PC-3 (cell line): ENCODE data around the gene NTN3. TPM values are rescaled to one million over a fixed set of nuclear protein-coding genes. Genes with fewer than 3 reads are reported as not detected.

Experiments used
- ATAC-seq: fragments of 200-7000 bp; cut with Tn5 transposase; 2 replicates; pipeline ENCODE4 v1.9.1; 2020; ENCODE audit warnings: mild to moderate bottlenecking, moderate library complexity
- BruUV-seq: library from RNA; stranded (reverse); fragments of 400-500 nt; replicated peaks from 2 replicates; lab custom pipeline; 2021; lab: Mats Ljungman, UMichigan
- CTCF ChIA-PET: fragments of 300-600 bp; sonication (Branson Sonifier 250); formaldehyde crosslinking; loops from one replicate; lab custom pipeline; 2022; ENCODE audit warnings: antibody characterized with exemption; lab: Charles Lee
- POLR2A ChIA-PET: fragments of 300-600 bp; sonication (Branson Sonifier 250); formaldehyde crosslinking; loops from one replicate; lab custom pipeline; 2022; ENCODE audit warnings: antibody characterized with exemption; ENCODE audit not compliant: unreplicated experiment; lab: Charles Lee
- DNase-seq: peaks from one replicate; pipeline ENCODE4 v3.0.0-alpha.2; 2015
- H2AFZ ChIP-seq: fragments of 300-600 bp; sonication (generic); 2 replicates; pipeline ENCODE4 v1.6.0; 2016; ENCODE audit warnings: antibody characterized with exemption, low read length
- H3F3A ChIP-seq: fragments of 300-600 bp; sonication (generic); one replicate; pipeline ENCODE4 v1.6.0; 2017; ENCODE audit warnings: antibody characterized with exemption, low read length, control low read depth, mild to moderate bottlenecking; ENCODE audit not compliant: unreplicated experiment
- H3K27ac ChIP-seq: fragments of 300-600 bp; sonication (generic); 2 replicates; pipeline ENCODE4 v1.5.1; 2016; ENCODE audit warnings: mild to moderate bottlenecking, low read length
- H3K27me3 ChIP-seq: fragments of 300-600 bp; sonication (generic); 2 replicates; pipeline ENCODE4 v1.6.1; 2016; ENCODE audit warnings: low read length, mixed read lengths
- H3K36me3 ChIP-seq: fragments of 300-600 bp; sonication (generic); 2 replicates; pipeline ENCODE4 v1.6.1; 2016; ENCODE audit warnings: low read depth, mixed run types, low read length, mixed read lengths
- H3K4me1 ChIP-seq: fragments of 300-600 bp; sonication (generic); 2 replicates; pipeline ENCODE4 v1.5.1; 2016; ENCODE audit warnings: low read length; ENCODE audit not compliant: insufficient read depth
- H3K4me2 ChIP-seq: fragments of 300-600 bp; sonication (generic); 2 replicates; pipeline ENCODE4 v1.6.0; 2016; ENCODE audit warnings: low read length
- H3K4me3 ChIP-seq: fragments of 300-600 bp; sonication (generic); 2 replicates; pipeline ENCODE4 v1.5.1; 2016; ENCODE audit warnings: mild to moderate bottlenecking, low read length, mixed read lengths
- H3K79me2 ChIP-seq: fragments of 300-600 bp; sonication (generic); 2 replicates; pipeline ENCODE4 v1.6.1; 2017; ENCODE audit warnings: low read length, mixed read lengths
- H3K9ac ChIP-seq: fragments of 300-600 bp; sonication (generic); 2 replicates; pipeline ENCODE4 v1.6.0; 2016; ENCODE audit warnings: mild to moderate bottlenecking, low read length
- H3K9me2 ChIP-seq: fragments of 300-600 bp; sonication (generic); replicated peaks from 2 replicates; pipeline ENCODE4 v1.6.1; 2016; ENCODE audit warnings: mixed run types, low read length, mixed read lengths
- H3K9me3 ChIP-seq: fragments of 300-600 bp; sonication (generic); 2 replicates; pipeline ENCODE4 v1.6.1; 2016; ENCODE audit warnings: low read length, mixed read lengths
- H4K20me1 ChIP-seq: fragments of 300-600 bp; sonication (generic); 2 replicates; pipeline ENCODE4 v1.6.1; 2016; ENCODE audit warnings: low read length, mixed read lengths
- EZH2 ChIP-seq: fragments of 300-600 bp; sonication (generic); IDR thresholded peaks from one replicate; pipeline ENCODE4 v1.6.1; 2017; ENCODE audit warnings: antibody characterized with exemption, mild to moderate bottlenecking, low read length; ENCODE audit not compliant: unreplicated experiment
- EZH2phosphoT487 ChIP-seq: fragments of 300-600 bp; sonication (generic); IDR thresholded peaks from 2 replicates; pipeline ENCODE4 v1.6.1; 2018; ENCODE audit warnings: mild to moderate bottlenecking, antibody characterized with exemption, low read length, borderline replicate concordance
- intact Hi-C: fragments of 100-400 bp; cut with micrococcal nuclease; formaldehyde crosslinking; loops from 2 replicates; pipeline ENCODE4 v1.9.0; 2023
- total RNA-seq: library from RNA; depleted of rRNA; stranded (reverse); fragments of >200 nt; gene quantifications from 2 replicates; pipeline ENCODE4 v1.2.3, GENCODE V29; 2014
- TF ChIP-seq, protein P1 (sequence below): fragments of 300-600 bp; sonication (generic); conservative IDR thresholded peaks from 2 replicates; pipeline ENCODE4 v1.5.1; 2017; ENCODE audit warnings: antibody characterized with exemption, low read depth, mild to moderate bottlenecking, low read length

NTN3 gene
- total RNA-seq, 1 experiment from 2014 or later: not detected

GRCh38 chr16:2470603-2471015 lies 488 bp upstream of the NTN3 start:
- Histone ChIP-seq H2AFZ (no peak overlapping the region), H3K4me3 (no peak overlapping the region), H3K79me2 (peaks cover 2% of the 10 kb centered on the region), H3K4me2 (no peak overlapping the region), H3K36me3 (no peaks in the 10 kb centered on the region), H4K20me1 (no peaks in the 10 kb centered on the region), H3K4me1 (peaks cover 9% of the 10 kb centered on the region; the same call in 1 of the 2 replicates), H3K9ac (no peak overlapping the region), H3K9me3 (no peaks in the 10 kb centered on the region), H3F3A (no peaks in the 10 kb centered on the region), H3K9me2 (no peaks in the 10 kb centered on the region), H3K27me3 (no peaks in the 10 kb centered on the region), H3K27ac (no peak overlapping the region)
- no TSS peak for BruUV-seq
- ChIA-PET POLR2A (no interaction called here), CTCF (no interaction called here)
- intact Hi-C loops: no loop called here
- TF ChIP-seq, protein P1, sequence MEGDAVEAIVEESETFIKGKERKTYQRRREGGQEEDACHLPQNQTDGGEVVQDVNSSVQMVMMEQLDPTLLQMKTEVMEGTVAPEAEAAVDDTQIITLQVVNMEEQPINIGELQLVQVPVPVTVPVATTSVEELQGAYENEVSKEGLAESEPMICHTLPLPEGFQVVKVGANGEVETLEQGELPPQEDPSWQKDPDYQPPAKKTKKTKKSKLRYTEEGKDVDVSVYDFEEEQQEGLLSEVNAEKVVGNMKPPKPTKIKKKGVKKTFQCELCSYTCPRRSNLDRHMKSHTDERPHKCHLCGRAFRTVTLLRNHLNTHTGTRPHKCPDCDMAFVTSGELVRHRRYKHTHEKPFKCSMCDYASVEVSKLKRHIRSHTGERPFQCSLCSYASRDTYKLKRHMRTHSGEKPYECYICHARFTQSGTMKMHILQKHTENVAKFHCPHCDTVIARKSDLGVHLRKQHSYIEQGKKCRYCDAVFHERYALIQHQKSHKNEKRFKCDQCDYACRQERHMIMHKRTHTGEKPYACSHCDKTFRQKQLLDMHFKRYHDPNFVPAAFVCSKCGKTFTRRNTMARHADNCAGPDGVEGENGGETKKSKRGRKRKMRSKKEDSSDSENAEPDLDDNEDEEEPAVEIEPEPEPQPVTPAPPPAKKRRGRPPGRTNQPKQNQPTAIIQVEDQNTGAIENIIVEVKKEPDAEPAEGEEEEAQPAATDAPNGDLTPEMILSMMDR: no peak
- TF ChIP-seq EZH2phosphoT487: no peak
- TF ChIP-seq EZH2: no peak
- no peak for ATAC-seq
- peak; percentile 24 for DNase-seq

- Histone ChIP-seq H3K4me1 (peaks cover 9% of the 10 kb centered on the region; the same call in 1 of the 2 replicates), H2AFZ (no peak overlapping the region), H3K79me2 (peaks cover 14% of the 10 kb centered on the region), H3K4me3 (no peak overlapping the region; the same call in 1 of the 2 replicates), H3K27ac (no peak overlapping the region), H3K36me3 (no peaks in the 10 kb centered on the region), H3K9me2 (no peaks in the 10 kb centered on the region), H3K4me2 (peak overlapping the region; percentile 57; the same call in 1 of the 2 replicates), H3K27me3 (no peaks in the 10 kb centered on the region), H3F3A (no peaks in the 10 kb centered on the region), H4K20me1 (no peaks in the 10 kb centered on the region), H3K9me3 (no peaks in the 10 kb centered on the region), H3K9ac (no peak overlapping the region)
- no TSS peak for BruUV-seq
- TF ChIP-seq EZH2phosphoT487 (no peak), EZH2 (no peak)
- TF ChIP-seq, protein P1: no peak
- no peak for ATAC-seq
- ChIA-PET POLR2A (no interaction called here), CTCF (no interaction called here)
- no peak for DNase-seq
- intact Hi-C loops: no loop called here
Observed at GRCh38 chr16:2471653-2472487, 773 bp downstream of the NTN3 start.

DNA sequence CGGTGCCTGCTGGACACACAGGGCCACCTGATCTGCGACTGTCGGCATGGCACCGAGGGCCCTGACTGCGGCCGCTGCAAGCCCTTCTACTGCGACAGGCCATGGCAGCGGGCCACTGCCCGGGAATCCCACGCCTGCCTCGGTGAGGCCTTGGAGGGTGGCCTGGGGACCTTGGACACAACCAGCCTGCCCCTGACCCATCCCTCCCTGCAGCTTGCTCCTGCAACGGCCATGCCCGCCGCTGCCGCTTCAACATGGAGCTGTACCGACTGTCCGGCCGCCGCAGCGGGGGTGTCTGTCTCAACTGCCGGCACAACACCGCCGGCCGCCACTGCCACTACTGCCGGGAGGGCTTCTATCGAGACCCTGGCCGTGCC lies 1.4 kb downstream of the NTN3 start:
- Histone ChIP-seq H3K9me2 (no peaks in the 10 kb centered on the region), H3K4me2 (no peak overlapping the region), H3K36me3 (no peaks in the 10 kb centered on the region), H3K9ac (no peak overlapping the region), H2AFZ (no peak overlapping the region), H3F3A (no peaks in the 10 kb centered on the region), H4K20me1 (no peaks in the 10 kb centered on the region), H3K27ac (no peak overlapping the region), H3K79me2 (peaks cover 21% of the 10 kb centered on the region), H3K27me3 (no peaks in the 10 kb centered on the region), H3K9me3 (no peaks in the 10 kb centered on the region), H3K4me3 (no peak overlapping the region), H3K4me1 (peaks cover 9% of the 10 kb centered on the region; the same call in 1 of the 2 replicates)
- POLR2A ChIA-PET: no interaction called here
- intact Hi-C loops: no loop called here
- TF ChIP-seq, protein P1: no peak
- TF ChIP-seq EZH2phosphoT487: no peak
- TF ChIP-seq EZH2: no peak
- DNase-seq (no peak), ATAC-seq (no peak)
- no TSS peak for BruUV-seq
- CTCF ChIA-PET: no interaction called here
